ENCODE measurements around the gene ALDH1L1.

Gene ALDH1L1

DNA sequence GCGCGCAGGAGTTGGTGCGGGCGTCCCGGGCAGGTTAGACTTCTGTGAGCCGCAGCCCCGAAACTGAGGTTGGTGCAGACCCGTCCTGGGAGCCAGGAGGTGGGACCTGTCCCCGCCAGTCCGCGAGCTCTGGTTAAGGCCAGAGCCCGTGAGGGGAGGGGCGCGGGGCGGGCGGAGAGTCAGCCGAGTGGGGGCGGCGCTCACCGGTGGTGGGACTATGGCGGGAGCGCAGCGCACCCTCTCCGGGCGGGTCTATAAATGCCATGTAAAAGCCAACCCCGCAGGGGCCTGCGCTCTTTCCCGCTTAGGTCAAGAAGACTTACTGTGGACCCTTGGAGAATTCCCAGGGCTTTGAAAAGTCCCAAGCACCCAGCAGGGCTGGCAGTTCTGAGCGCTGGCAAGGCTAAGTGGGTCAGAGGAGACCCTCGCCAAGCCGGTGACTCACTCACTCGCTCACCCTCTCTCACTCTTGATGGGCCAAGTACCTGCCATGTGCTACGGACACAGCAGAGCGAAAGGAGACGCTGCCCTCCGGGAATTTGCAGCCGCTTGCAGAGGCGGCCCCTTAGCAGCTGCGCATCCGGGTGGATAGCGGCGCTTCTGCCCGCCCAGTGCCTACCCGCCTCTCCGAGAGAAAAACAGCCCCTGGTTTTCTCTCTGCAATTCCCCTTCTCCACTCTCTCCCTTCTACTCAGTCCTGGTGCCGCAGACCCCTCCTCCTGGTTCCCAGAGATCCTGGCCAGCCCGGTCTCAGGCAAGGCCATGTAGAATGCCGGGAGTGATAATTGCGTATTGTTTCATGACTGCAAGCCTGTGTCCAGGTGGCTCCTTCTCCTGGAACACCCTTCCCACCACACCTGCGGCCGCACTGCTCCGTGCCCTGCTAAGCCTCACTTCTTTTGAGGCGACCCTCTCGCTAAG, at the start of gene ALDH1L1:
TSS of gene ALDH1L1 (minus strand) at position 110 of the 921 bp plus-strand sequence. CDS start 19,607 bp downstream, outside the sequence.
- peak; percentile 12 for DNase-seq

DNA sequence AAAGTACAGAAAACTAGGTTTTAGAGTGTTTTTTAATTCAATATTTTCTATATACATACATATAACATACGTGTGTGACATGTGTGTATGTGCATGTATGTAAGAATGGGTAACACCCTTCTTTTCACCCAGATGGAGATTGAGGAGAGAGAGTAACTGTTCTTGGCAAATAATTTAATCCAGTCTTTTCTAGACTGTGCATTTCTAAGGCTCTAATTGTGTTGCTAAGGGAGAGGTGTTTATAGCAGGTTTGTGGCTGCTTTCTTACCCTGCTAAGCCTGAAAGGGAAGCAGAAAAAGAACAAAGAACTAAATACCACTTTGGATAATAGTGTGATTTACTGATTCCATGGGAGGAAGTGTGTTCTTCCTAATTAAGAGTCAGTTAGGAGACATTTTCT, 46.0 kb upstream of the ALDH1L1 start:
- DNase-seq, result no peak

DNA sequence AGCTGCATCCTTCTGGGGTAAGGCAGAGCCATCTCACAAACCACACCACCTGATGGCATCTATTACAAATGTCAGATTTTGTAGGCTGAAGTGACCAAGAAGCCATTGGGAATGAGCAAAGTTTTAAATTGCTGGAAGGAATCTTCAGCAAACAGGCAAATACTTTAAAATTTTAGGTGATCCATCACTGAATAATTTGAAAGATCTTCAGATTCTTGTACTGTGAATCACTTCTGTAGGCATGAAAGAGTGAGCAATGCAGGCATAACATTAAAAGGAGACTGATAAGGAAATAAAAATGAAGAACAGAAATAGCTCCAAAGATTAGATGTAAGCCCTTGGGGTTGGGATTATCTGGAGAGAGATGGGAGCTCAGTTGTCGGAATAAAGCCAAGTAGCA, 36.0 kb upstream of the ALDH1L1 start:
- DNase-seq, result no peak

- DNase-seq, result no peak
Observed at GRCh38 chr3:126213379-126214028, 33.1 kb upstream of the ALDH1L1 start.

GRCh38 chr3:126212620-126213378, 32.4 kb upstream of the ALDH1L1 start:
- no peak for DNase-seq

GRCh38 chr3:126212250-126212619, 31.8 kb upstream of the ALDH1L1 start:
- no peak for DNase-seq

GRCh38 chr3:126211569-126211968, 31.2 kb upstream of the ALDH1L1 start:
- no peak for DNase-seq

DNA sequence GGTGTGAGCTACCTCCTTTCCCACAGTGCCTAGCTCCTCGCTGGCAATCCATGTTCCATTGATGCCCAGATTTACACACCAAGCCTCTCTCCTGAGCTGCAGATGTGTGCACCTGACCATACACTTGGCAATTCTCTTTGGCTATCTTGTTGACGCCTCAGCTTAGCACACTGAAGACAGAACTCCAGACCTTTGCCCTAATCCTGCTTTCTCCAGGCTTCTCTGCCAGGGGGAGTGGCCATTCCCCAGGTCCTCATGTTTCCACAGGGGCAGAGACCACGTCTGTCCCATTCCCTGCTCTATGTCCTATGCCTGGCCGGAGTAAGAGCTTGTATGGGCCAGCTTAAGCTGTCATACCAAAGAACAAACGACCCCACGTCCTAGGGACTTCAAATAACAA, 30.2 kb upstream of the ALDH1L1 start:
- no peak for DNase-seq

DNA sequence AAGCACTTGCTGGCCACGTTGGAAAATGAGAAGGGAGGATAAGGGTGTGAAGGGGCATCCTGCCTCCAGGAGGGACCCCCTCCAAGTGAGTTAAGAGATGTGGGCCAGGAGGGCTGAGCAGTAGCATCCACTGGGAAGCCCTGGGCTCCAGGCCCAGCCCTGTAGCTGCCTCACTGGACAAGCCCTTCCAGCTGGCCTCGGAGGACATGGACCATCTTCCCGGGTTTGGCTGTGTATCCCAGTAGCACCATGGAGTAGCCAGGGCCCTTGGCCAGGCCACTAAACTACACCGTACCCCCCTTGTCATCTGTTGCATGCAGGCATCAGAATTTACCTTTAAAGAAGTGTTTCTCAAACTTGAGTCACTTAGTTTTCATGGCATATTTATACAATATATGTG, 29.4 kb upstream of the ALDH1L1 start:
- no peak for DNase-seq

- peak; percentile 90 for DNase-seq
Observed at GRCh38 chr3:126208606-126209256, 28.3 kb upstream of the ALDH1L1 start.

GRCh38 chr3:126208182-126208581, 27.8 kb upstream of the ALDH1L1 start:
- DNase-seq, result no peak

DNA sequence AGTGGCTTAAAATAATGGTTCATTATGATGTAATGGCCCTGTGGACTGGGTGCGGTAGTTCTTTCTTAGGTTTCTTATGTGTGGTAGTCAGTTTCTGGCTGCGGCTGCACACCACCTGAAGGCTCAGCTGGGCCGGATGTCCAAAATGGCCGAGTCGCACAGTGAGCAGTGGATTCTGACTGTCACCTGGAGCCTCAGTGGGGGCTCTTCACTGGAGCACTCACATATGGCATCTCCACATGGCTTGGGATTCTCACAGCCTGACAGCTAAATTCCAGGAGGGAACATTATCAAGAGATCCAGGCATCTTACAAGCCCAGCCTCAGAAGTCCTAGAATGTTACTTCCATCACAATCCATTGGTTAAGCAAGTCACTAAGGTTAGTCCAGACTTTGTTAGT, 26.8 kb upstream of the ALDH1L1 start:
- DNase-seq, result no peak

- DNase-seq, result no peak
Observed at GRCh38 chr3:126205717-126206655, 25.6 kb upstream of the ALDH1L1 start.

- no peak for DNase-seq
Observed at GRCh38 chr3:126202680-126203079, 22.3 kb upstream of the ALDH1L1 start.

DNA sequence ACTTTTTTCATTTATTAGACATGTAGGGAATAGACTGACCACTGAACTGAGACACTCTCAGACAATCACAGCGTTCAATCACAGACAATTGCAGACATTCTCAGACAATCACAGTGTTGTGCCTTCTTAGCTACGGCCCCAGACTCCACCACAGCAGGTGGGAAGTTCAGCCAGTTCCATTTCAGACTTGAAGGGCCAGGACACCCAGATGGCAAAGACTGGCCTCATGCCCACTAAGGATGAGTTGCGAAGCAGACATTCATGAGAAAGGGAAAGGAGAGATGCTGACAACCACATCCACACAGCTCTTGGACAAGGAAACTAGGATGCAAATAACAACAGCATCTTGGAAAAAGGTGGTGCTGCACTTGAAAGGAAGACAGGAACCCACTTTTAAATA, 21.9 kb upstream of the ALDH1L1 start:
- no peak for DNase-seq

DNA sequence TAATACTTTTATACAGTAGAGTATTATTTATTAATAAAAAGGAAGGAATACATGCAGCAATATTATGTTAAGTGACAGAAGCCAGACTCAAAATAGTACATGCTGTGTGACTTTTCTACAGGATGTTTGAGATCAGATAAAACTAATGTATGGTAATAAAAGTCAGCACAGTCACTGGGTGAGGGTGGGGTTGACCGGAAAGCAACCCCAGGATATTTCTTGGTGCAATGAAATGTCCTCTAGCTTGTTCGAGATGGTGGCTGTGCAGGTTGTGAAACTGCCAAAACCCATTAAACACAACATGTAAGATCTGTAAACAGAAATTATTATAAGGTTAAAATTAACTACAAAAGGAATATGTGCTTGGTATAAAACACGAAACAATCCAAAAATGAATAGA, 20.8 kb upstream of the ALDH1L1 start:
- no peak for DNase-seq

GRCh38 chr3:126200534-126200933, 20.1 kb upstream of the ALDH1L1 start:
- no peak for DNase-seq

GRCh38 chr3:126199256-126199655, 18.9 kb upstream of the ALDH1L1 start:
- no peak for DNase-seq

- DNase-seq, result peak; percentile 11
Observed at GRCh38 chr3:126197854-126198584, 17.6 kb upstream of the ALDH1L1 start.

DNA sequence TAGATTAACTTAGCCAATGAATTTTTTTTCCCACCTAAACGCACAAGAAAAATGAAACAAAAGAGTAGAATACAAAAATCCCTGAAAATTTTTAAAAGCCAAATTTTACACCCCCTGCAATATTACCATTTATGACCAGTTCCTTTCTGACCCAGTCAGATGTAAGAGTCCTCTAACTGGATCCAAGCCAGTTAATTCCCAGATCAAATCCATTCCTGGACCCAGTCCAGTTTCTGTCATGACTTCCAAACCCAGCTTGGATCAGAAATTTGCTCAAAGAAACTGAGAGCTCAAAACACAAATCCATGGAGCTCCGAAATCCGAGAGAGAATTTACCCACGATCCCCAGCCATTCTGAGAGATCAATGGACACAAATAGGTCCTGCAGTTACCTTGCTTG, 17.0 kb upstream of the ALDH1L1 start:
- DNase-seq, result no peak

GRCh38 chr3:126194713-126195305, 14.4 kb upstream of the ALDH1L1 start:
- DNase-seq, result no peak

Measured in DMS153 (cell line).